Astrocyte (in vitro differentiated cells and primary cell): ENCODE measurements around the gene ACYP2. TPM values are rescaled to one million over a fixed set of nuclear protein-coding genes. Genes with fewer than 3 reads are reported as not detected.
A peak's percentile ranks its signal among the peaks of the same experiment; 100 is the strongest.

Experiments used
- DNase-seq: peaks from one replicate; pipeline ENCODE4 v3.0.0-alpha.2; 2010; ENCODE audit warnings: low read depth
- FAIRE-seq: peaks from 2 replicates; lab custom pipeline; 2011; peaks lifted over from hg19 to GRCh38; lab: Jason Lieb, UNC
- H2AFZ ChIP-seq: 2 replicates; pipeline ENCODE4 v1.6.0; 2012; ENCODE audit warnings: low read depth, low read length, inconsistent platforms
- H3K27ac ChIP-seq: 2 replicates; pipeline ENCODE4 v1.5.1; 2011; ENCODE audit warnings: low read depth, low read length, inconsistent platforms
- H3K27me3 ChIP-seq: 2 replicates; pipeline ENCODE4 v1.6.0; 2011; ENCODE audit warnings: low read length, inconsistent platforms; ENCODE audit not compliant: insufficient read depth
- H3K36me3 ChIP-seq: 2 replicates; pipeline ENCODE4 v1.5.1; 2011; ENCODE audit warnings: low read length, inconsistent platforms; ENCODE audit not compliant: insufficient read depth
- H3K4me1 ChIP-seq: 2 replicates; pipeline ENCODE4 v1.5.1; 2011; ENCODE audit warnings: low read length, inconsistent platforms; ENCODE audit not compliant: insufficient read depth
- H3K4me2 ChIP-seq: 2 replicates; pipeline ENCODE4 v1.6.0; 2012; ENCODE audit warnings: low read length, inconsistent platforms
- H3K4me3 ChIP-seq: 2 replicates; pipeline ENCODE4 v1.5.1; 2011; ENCODE audit warnings: low read depth, mild to moderate bottlenecking, low read length, inconsistent platforms; ENCODE audit not compliant: insufficient read depth
- H3K79me2 ChIP-seq: 2 replicates; pipeline ENCODE4 v1.6.0; 2012; ENCODE audit warnings: mild to moderate bottlenecking, low read length, inconsistent platforms; ENCODE audit not compliant: insufficient read depth
- H3K9ac ChIP-seq: 2 replicates; pipeline ENCODE4 v1.6.0; 2012; ENCODE audit warnings: mild to moderate bottlenecking, low read length, inconsistent platforms
- H3K9me3 ChIP-seq: 2 replicates; pipeline ENCODE4 v1.5.1; 2012; ENCODE audit warnings: low read depth, mild to moderate bottlenecking, low read length, inconsistent platforms; ENCODE audit not compliant: insufficient read depth
- H4K20me1 ChIP-seq: 2 replicates; pipeline ENCODE4 v1.6.0; 2012; ENCODE audit warnings: low read length, inconsistent platforms; ENCODE audit not compliant: insufficient read depth
- H3K27ac Mint-ChIP-seq: one replicate; pipeline ENCODE4 v1.8.0; 2021; ENCODE audit warnings: mild to moderate bottlenecking, mixed read lengths; ENCODE audit not compliant: unreplicated experiment
- H3K27me3 Mint-ChIP-seq: one replicate; pipeline ENCODE4 v1.8.0; 2021; ENCODE audit warnings: low read depth, mixed read lengths; ENCODE audit not compliant: unreplicated experiment
- H3K36me3 Mint-ChIP-seq: one replicate; pipeline ENCODE4 v1.8.0; 2021; ENCODE audit warnings: low read depth, mixed read lengths; ENCODE audit not compliant: unreplicated experiment
- H3K4me1 Mint-ChIP-seq: one replicate; pipeline ENCODE4 v1.8.0; 2021; ENCODE audit warnings: low read depth, mixed read lengths; ENCODE audit not compliant: unreplicated experiment
- H3K4me3 Mint-ChIP-seq: one replicate; pipeline ENCODE4 v1.8.0; 2021; ENCODE audit warnings: mild to moderate bottlenecking, moderate library complexity, mixed read lengths; ENCODE audit not compliant: unreplicated experiment
- H3K9me3 Mint-ChIP-seq: one replicate; pipeline ENCODE4 v1.8.0; 2021; ENCODE audit warnings: mild to moderate bottlenecking, mixed read lengths; ENCODE audit not compliant: unreplicated experiment
- CTCF ChIP-seq: IDR thresholded peaks from 2 replicates; pipeline ENCODE4 v1.5.1; 2011; ENCODE audit warnings: low read depth, mild to moderate bottlenecking, inconsistent platforms, low read length, moderate library complexity; ENCODE audit not compliant: insufficient read depth
- EZH2 ChIP-seq: IDR thresholded peaks from 2 replicates; pipeline ENCODE4 v1.6.1; 2012; ENCODE audit warnings: mild to moderate bottlenecking, low read length, inconsistent platforms; ENCODE audit not compliant: insufficient read depth
- total RNA-seq: library from RNA; stranded (reverse); gene quantifications from 2 replicates; pipeline ENCODE4 v1.2.1, GENCODE V29; 2021

The ACYP2 gene
- total RNA-seq, 1 donor from 2014 or later, result 6.8 TPM

GRCh38 chr2:54088191-54088634 lies 27.2 kb upstream of the ACYP2 start:
- FAIRE-seq (no peak), DNase-seq (peak; percentile 22)
- Histone ChIP-seq H3K9me3 (no peaks in the 10 kb centered on the region), H3K36me3 (no peaks in the 10 kb centered on the region), H3K27ac (no peak overlapping the region), H3K4me3 (no peak overlapping the region), H2AFZ (peak overlapping the region; percentile 21), H3K27me3 (peaks cover 3% of the 10 kb centered on the region), H3K4me2 (peak overlapping the region; percentile 3), H3K9ac (no peak overlapping the region), H3K4me1 (peaks cover 11% of the 10 kb centered on the region), H3K79me2 (no peaks in the 10 kb centered on the region), H4K20me1 (no peaks in the 10 kb centered on the region)
- peaks cover 2% of the 10 kb centered on the region for H3K27me3 Mint-ChIP-seq
- H3K4me3 Mint-ChIP-seq, result no peak overlapping the region
- peak overlapping the region; percentile 62 for H3K27ac Mint-ChIP-seq
- H3K36me3 Mint-ChIP-seq, result no peaks in the 10 kb centered on the region
- H3K4me1 Mint-ChIP-seq, result peaks cover 16% of the 10 kb centered on the region
- H3K9me3 Mint-ChIP-seq, result no peaks in the 10 kb centered on the region
- TF ChIP-seq CTCF (no peak), EZH2 (no peak)

- Histone ChIP-seq H3K36me3 (no peaks in the 10 kb centered on the region), H3K9me3 (no peaks in the 10 kb centered on the region), H2AFZ (no peak overlapping the region), H3K27me3 (peaks cover 3% of the 10 kb centered on the region), H3K79me2 (no peaks in the 10 kb centered on the region), H3K9ac (no peak overlapping the region), H4K20me1 (no peaks in the 10 kb centered on the region), H3K4me2 (no peak overlapping the region), H3K27ac (no peak overlapping the region), H3K4me3 (no peak overlapping the region), H3K4me1 (peaks cover 11% of the 10 kb centered on the region)
- Mint-ChIP-seq H3K27ac (peak overlapping the region; percentile 62), H3K9me3 (no peaks in the 10 kb centered on the region), H3K36me3 (no peaks in the 10 kb centered on the region), H3K4me3 (no peak overlapping the region), H3K4me1 (peaks cover 12% of the 10 kb centered on the region), H3K27me3 (peaks cover 2% of the 10 kb centered on the region)
- FAIRE-seq, result no peak
- no peak for TF ChIP-seq CTCF
- no peak for TF ChIP-seq EZH2
- DNase-seq, result peak; percentile 14
These were observed 26.7 kb upstream of the ACYP2 start for GRCh38 chr2:54088719-54089118.

GRCh38 chr2:54090521-54091117 lies 24.8 kb upstream of the ACYP2 start:
- Histone ChIP-seq H3K27me3 (peaks cover 3% of the 10 kb centered on the region), H3K4me3 (no peak overlapping the region), H4K20me1 (no peaks in the 10 kb centered on the region), H3K9ac (no peak overlapping the region), H3K36me3 (no peaks in the 10 kb centered on the region), H3K4me1 (peaks cover 11% of the 10 kb centered on the region), H3K79me2 (no peaks in the 10 kb centered on the region), H2AFZ (no peak overlapping the region), H3K4me2 (no peak overlapping the region), H3K27ac (no peak overlapping the region), H3K9me3 (no peaks in the 10 kb centered on the region)
- H3K36me3 Mint-ChIP-seq, result no peaks in the 10 kb centered on the region
- DNase-seq, result no peak
- no peak overlapping the region for H3K4me3 Mint-ChIP-seq
- peak overlapping the region; percentile 13 for H3K27ac Mint-ChIP-seq
- peaks cover 12% of the 10 kb centered on the region for H3K4me1 Mint-ChIP-seq
- TF ChIP-seq EZH2 (no peak), CTCF (no peak)
- peaks cover 2% of the 10 kb centered on the region for H3K27me3 Mint-ChIP-seq
- no peaks in the 10 kb centered on the region for H3K9me3 Mint-ChIP-seq
- no peak for FAIRE-seq
